GM19395 (cell line): Measurements from ENCODE around the gene PRR13.
"Not testable (repeated sequence)": the region's sequence is repeated elsewhere in the genome, so short reads cannot be mapped to it uniquely, and the experiment has no call there.

Source experiments
- ATAC-seq: cut with Tn5 transposase; IDR thresholded peaks from one replicate; pipeline ENCODE4 v1.9.1; 2021; ENCODE audit warnings: mild to moderate bottlenecking, moderate library complexity; ENCODE audit not compliant: unreplicated experiment

PRR13 gene, protein sequence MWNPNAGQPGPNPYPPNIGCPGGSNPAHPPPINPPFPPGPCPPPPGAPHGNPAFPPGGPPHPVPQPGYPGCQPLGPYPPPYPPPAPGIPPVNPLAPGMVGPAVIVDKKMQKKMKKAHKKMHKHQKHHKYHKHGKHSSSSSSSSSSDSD

GRCh38 chr12:53441040-53441833 lies at the start of gene PRR13:
PRR13 (plus strand) TSS chr12:53441734; CDS start chr12:53442715, 981 bp downstream.
- peak; percentile 96 for ATAC-seq

DNA sequence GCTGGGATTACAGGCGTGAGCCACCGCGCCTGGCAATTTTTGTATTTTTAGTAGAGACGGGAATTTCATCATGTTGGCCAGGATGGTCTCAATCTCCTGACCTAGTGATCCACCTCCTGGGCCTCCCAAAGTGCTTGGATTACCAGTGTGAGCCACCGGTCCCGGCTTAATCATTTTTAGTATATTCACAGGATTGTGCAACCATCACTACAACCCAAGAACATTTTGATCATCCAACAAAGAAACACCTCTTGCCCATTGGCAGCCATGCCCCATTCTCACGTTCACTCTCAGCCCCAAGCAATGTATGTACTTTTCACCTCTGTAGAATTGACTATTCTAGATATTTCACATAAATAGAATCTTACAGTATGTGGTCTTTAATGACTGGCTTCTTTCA lies 41.6 kb upstream of the PRR13 start:
- ATAC-seq: no peak

GRCh38 chr12:53402351-53402750 lies 39.2 kb upstream of the PRR13 start:
- not testable (repeated sequence) for ATAC-seq

DNA sequence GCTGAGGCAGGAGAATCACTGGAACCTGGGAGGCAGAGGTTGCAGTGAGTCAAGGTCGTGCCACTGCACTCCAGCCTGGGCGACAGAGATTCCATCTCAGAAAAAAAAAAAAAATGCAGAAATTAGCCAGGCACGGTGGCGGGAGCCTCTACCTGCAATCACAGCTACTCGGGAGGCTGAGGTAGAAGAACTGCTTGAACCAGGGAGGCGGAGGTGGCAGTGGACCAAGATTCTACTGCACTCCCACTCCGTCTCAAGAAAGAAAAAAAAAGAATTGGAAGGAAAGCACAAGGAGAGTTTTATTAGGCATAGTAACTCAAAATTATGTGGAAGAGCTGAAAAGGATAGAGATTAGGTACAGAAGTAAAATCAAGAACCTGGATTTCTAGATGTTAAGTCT lies 38.7 kb upstream of the PRR13 start:
- ATAC-seq: no peak

- no peak for ATAC-seq
Observed at GRCh38 chr12:53410951-53411350, 30.6 kb upstream of the PRR13 start.

- ATAC-seq: no peak
Observed at GRCh38 chr12:53413485-53414204, 27.9 kb upstream of the PRR13 start.

DNA sequence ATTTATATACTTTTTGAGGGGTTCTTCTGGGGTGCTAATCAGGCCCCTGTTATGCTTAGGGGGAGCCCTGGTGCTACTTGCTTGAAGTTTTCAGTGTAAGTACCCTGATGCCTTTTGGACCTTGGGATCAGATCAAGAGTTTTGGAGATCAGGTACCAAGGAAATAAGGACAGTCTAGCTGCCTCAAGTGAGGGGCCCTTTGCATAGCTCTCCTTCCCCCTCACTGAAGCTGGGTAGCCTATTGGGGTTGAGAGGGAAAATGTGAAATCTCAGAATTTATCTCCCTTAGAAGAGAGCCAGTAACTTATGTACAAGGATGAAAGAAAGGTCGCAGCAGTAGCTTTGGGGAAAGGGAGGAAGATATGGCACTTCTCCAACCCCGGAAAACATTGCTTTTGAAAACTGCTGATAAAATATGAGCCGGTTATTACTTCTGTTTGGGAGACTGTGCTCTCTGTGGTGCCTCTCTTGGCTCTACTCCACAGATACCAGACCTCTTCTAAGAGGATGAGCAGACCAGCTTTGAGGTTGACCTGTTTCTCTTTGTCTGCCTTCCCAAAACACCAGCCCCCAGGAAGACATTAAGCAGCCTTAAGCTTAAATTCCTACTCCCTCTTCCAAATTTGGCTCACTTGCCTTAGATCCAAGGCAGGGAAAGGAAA lies 26.6 kb upstream of the PRR13 start:
- no peak for ATAC-seq

DNA sequence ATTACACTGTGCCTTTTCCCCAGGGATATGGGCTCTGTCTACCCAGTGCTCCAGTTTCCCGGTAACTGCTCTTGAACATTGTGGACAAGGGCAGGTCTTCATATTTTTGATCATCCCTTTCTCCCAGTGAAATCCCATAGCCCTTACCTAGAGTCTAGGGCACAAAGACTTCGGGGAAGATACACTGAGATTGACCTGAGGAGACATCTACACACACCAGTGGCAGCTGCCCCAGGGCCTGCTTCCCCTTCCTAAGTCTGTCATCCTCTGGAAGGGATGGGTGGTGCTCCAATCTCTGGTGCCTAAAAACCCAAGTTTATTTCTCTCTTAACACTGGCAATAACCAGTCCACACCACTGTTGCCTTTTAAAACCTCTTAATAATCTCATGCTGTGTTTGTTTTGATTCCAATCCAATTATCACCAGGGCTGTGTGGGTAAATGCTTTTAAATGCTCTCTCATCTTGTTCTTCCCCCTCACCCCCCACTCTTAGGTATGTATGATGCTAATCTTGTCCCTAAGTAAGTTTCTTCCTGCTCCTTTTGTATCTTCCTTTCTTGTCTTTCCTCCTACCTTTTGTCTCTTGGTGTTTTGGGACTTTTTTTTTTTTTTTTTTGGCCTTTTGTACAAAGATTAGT lies 25.7 kb upstream of the PRR13 start:
- ATAC-seq: not testable (repeated sequence)

DNA sequence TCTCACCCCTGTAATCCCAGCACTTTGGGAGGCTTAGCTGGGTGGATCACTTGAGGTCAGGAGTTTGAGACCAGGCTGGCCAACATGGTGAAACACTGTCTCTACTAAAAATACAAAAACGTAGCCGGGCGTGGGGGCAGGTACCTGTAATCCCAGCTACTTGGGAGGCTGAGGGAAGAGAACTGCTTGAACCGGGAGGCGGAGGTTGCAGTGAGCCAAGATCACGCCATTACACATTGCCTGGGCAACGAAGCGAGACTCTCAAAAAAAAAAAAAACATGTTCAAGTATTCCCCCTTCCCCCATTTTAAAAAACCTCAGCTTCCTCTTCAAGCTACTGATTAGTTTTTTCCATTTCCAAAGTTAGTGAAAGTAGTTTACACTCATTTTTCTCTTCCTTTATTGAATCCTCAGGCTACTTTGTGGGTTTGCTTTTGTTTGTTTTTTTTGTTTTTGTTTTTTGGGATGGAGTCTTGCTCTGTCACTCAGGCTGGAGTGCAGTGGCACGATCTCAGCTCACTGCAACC lies 24.2 kb upstream of the PRR13 start:
- ATAC-seq: not testable (repeated sequence)

DNA sequence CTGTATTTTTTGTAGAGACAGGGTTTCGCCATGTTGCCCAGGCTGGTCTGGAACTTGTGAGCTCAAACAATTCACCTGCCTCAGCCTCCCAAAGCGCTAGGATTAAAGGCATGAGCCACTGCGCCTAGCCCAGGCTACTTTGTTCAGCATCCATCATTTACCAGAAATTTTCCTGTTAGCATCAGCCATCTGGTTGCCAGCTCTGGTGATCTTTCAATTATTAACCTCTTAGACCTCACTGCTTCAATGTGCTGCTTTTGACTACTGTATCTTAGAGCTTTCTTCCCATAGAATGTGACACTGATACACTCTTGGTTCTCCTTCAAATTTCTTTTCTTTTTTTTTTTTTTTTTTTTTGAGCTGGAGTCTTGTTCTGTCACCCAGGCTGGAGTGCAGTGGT lies 23.3 kb upstream of the PRR13 start:
- no peak for ATAC-seq

DNA sequence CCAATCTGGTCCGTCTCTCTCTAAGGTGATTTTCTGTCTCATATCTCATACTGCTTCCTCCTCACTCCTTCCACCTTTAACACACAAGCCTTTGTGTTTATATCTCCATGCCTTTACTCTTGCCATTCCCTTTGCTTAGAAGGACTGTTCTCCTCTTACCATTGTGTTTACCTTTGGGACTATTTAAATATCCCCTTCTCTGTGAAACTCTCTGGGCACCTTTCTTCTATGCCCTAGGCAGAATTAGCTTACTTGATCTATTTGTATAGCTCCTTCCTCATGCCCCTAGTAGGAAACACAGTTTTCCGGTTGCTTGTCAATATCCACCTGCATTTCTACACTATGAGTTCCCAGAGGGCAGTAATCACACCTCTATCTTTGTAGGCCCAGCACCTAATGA lies 21.8 kb upstream of the PRR13 start:
- no peak for ATAC-seq

DNA sequence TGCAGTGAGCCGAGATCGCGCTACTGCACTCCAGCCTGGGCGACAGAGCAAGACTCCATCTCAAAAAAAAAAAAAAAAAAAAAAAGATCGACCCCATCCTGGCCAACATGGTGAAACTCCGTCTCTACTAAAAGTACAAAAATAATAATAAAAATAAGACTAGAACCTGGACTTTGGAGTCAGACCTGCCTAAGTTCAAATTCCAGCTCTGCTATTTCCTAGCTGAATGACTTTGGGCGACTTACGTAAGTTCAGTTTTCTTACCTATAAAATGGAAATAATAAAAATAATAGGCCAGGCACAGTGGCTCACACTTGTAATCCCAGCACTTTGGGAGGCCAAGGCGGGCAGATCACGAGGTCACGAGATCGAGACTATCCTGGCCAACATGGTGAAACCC lies 19.3 kb upstream of the PRR13 start:
- not testable (repeated sequence) for ATAC-seq

DNA sequence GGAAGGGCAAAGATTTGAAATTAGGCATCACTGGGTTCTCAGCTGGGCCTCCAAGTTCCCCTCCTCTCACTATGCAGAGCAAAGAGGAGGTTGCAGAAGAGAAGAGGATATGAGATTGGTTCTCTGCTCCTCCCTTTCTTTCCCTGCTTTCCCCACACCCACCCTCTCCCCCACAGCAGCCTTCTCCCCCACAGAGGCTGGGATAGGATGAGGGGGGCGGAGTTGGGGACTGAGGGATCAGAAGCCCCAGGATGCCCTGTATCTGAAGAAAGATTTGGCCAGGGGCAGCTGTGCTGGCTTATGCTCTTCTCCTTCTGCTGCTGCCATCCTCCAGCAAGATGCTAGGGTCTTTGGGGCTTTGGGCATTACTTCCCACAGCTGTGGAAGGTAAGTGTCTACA lies 17.9 kb upstream of the PRR13 start, which contains the start of gene AMHR2:
AMHR2 (plus strand) TSS at position 259 of the 400 bp plus-strand sequence; CDS start at position 339, 80 bp downstream.
- no peak for ATAC-seq

DNA sequence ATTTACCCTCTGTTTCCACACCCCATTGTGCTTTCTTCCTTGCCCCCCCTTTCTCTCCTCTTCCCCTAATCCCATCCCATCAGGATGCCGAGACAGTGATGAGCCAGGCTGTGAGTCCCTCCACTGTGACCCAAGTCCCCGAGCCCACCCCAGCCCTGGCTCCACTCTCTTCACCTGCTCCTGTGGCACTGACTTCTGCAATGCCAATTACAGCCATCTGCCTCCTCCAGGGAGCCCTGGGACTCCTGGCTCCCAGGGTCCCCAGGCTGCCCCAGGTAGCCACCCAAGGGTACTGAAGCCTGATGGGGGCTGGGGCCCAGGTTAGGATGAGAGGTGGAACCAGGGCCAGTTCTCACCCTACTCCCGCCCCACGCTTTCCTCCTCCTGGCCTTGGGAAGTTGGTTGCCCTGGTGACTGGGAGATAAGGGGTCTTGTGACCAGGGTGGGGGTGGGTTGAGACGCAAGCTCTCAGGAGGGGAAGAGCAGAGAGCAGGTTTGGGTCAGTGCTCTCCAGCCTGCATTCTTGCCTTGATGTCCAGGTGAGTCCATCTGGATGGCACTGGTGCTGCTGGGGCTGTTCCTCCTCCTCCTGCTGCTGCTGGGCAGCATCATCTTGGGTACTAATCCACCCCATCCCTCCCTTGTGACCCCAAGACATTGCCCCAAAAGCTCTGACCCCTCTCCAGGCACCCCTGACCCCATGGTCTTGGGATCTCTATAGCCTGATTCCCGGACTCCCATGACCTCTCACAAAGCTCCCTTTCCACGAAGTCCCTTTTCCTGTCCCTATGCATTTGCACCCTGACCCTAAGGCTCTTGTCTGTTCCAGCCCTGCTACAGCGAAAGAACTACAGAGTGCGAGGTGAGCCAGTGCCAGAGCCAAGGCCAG lies 16.7 kb upstream of the PRR13 start:
- no peak for ATAC-seq

DNA sequence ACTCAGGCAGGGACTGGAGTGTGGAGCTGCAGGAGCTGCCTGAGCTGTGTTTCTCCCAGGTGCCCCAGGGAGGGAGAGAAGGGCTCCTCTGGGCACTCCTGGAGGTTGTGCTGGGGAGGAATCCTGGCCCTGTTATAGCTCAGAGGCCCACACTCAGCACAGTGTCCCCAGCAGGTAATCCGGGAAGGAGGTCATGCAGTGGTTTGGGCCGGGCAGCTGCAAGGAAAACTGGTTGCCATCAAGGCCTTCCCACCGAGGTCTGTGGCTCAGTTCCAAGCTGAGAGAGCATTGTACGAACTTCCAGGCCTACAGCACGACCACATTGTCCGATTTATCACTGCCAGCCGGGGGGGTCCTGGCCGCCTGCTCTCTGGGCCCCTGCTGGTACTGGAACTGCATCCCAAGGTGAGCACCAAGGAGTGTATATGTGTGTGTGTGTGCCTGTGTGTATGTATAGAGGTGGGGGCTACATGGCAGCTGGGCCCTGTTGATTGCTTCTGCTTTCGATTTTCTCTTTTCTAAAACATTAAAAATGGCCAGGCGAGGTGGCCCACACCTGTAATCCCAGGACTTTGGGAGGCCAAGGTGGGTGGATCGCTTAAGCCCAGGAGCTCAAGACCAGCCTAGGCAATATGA lies 15.9 kb upstream of the PRR13 start:
- ATAC-seq: no peak

DNA sequence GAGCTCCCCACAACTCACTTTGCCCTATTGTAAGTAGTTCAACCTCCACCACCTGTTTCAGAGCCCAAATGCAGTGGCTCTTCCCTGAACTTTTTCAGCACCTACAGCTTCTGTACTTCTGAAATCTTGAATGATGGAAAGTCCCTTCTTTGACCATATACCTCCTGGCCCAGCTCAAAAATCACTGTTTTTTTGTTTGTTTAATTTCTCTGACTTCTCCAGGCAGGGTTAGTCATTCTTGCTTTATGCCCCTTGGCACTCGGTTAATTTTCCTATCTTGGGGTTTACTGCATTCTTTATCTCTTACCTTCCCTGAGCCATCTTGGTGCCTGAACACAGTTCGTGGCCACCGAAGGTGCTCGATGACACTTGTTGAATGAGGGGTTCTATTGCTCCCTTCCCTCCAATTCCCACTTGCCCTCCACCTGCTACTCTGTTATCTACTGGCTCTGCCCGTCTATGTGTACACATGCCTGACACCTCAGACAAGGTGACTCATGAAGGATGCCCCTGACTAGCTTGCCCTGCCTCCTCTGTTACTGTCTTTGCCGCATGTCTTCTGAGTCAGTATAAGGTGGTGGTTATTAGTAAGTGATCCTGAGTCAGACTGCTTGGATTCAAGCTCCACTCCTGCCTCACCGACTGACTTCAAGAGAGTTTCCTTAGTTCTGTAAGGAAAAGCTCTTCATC lies 13.5 kb upstream of the PRR13 start:
- no peak for ATAC-seq

DNA sequence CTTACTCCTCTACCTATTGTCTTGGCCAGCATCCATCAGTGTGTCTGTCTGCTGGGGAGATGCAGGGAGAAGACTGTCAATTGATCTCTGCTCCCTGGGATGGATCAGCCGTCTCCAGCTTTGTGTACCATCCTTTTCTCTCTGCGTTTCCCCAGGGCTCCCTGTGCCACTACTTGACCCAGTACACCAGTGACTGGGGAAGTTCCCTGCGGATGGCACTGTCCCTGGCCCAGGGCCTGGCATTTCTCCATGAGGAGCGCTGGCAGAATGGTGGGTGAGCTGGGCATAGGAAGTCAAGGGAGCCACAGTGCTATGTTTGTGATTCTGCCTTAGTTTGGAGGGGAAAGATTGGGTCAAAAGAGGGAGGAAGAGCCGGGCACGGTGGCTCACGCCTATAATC lies 12.8 kb upstream of the PRR13 start:
- no peak for ATAC-seq

DNA sequence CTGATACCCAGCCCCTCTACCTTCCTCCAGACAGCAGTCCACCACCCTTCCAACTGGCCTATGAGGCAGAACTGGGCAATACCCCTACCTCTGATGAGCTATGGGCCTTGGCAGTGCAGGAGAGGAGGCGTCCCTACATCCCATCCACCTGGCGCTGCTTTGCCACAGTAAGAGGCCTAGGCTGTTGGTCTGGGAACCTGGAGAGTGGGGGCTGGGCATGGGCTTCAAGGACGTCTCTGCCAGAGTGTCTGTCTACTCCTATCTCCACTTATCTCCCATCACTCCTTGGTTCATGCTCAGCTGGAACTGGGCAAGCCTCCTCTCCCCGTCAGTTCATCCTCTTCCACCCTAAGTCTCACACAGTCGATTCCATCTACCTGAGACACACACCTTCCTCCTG lies 11.4 kb upstream of the PRR13 start:
- ATAC-seq: no peak

DNA sequence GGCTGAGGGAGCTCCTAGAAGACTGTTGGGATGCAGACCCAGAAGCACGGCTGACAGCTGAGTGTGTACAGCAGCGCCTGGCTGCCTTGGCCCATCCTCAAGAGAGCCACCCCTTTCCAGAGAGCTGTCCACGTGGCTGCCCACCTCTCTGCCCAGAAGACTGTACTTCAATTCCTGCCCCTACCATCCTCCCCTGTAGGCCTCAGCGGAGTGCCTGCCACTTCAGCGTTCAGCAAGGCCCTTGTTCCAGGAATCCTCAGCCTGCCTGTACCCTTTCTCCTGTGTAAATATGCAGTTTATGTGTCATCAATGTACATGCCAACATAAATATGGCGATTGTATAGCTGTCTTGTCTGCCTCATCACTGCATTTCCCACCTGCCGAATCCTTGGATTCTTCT lies 10.3 kb upstream of the PRR13 start:
- ATAC-seq: no peak
